Measurements from ENCODE around the gene SIVA1.

DNA sequence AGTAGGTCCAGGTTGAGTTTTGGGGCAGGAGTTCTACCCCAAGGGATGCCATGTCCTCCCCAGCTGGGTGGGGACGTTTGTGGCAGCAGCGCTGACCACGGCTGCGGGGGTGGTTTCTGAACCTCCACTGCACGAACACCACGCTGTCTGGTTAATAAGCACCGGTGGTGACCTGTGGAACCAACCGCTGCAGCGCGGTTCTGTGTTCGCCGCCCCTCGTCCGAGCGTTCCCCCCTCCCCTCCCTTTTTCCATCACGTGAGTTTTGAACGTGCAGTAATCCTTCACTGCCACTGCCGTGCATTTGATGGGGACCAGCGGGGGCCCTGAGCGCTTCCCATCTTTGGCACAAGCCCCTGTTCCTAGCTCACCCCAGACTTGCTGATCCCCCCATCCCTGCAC lies 35.3 kb upstream of the SIVA1 start:
- TF ChIP-seq GATA2 (IDR thresholded peaks at IDR 0.05; ENCODE audit: low read depth, low read length) (no peak), GATA3 (IDR thresholded peaks at IDR 0.05; ENCODE audit: low read depth, low read length) (no peak)

All from SH-SY5Y (cell line).